A673 (cell line): ENCODE measurements around the gene SIAH3. TPM values are rescaled to one million over a fixed set of nuclear protein-coding genes. Genes with fewer than 3 reads are reported as not detected.

Experiments
- BruUV-seq: library from RNA; stranded (reverse); fragments of 400-500 nt; replicated peaks from 2 replicates; lab custom pipeline; 2021; lab: Mats Ljungman, UMichigan
- CTCF ChIA-PET: fragments of 300-600 bp; sonication (Branson Sonifier 250); formaldehyde crosslinking; loops from one replicate; lab custom pipeline; 2022; ENCODE audit warnings: antibody characterized with exemption; lab: Charles Lee
- POLR2A ChIA-PET: fragments of 300-600 bp; sonication (Branson Sonifier 250); formaldehyde crosslinking; loops from one replicate; lab custom pipeline; 2022; ENCODE audit warnings: antibody characterized with exemption; ENCODE audit not compliant: low non-redundant PET; lab: Charles Lee
- DNase-seq: peaks from one replicate; pipeline ENCODE4 v3.0.0-alpha.2; 2015; ENCODE audit warnings: low spot score
- H3K27ac ChIP-seq: fragments of 200-600 bp; sonication (generic); 2 replicates; pipeline ENCODE4 v1.5.1; 2016; ENCODE audit warnings: mixed run types, low read depth, mild to moderate bottlenecking, mixed read lengths, antibody characterized with exemption, low read length; ENCODE audit not compliant: poor library complexity, severe bottlenecking
- H3K27me3 ChIP-seq: fragments of 200-600 bp; sonication (generic); replicated peaks from 2 replicates; pipeline ENCODE4 v1.6.1; 2017; ENCODE audit warnings: mixed run types, low read depth, mild to moderate bottlenecking, mixed read lengths, antibody characterized with exemption, low read length; ENCODE audit not compliant: insufficient read depth, poor library complexity
- H3K36me3 ChIP-seq: fragments of 200-600 bp; sonication (generic); 2 replicates; pipeline ENCODE4 v1.6.1; 2016; ENCODE audit warnings: mixed run types, mild to moderate bottlenecking, mixed read lengths, antibody characterized with exemption, low read length; ENCODE audit not compliant: insufficient read depth, poor library complexity, severe bottlenecking
- H3K4me1 ChIP-seq: fragments of 200-600 bp; sonication (generic); 2 replicates; pipeline ENCODE4 v1.6.1; 2017; ENCODE audit warnings: mixed run types, mild to moderate bottlenecking, mixed read lengths, antibody characterized with exemption, low read length; ENCODE audit not compliant: insufficient read depth, poor library complexity, severe bottlenecking
- H3K4me3 ChIP-seq: fragments of 200-600 bp; sonication (generic); 2 replicates; pipeline ENCODE4 v1.5.1; 2016; ENCODE audit warnings: low read depth, mixed run types, mild to moderate bottlenecking, mixed read lengths, low read length; ENCODE audit not compliant: poor library complexity, severe bottlenecking
- H3K9me3 ChIP-seq: fragments of 200-600 bp; sonication (generic); 2 replicates; pipeline ENCODE4 v1.6.1; 2016; ENCODE audit warnings: mixed run types, low read depth, mild to moderate bottlenecking, mixed read lengths, antibody characterized with exemption, low read length; ENCODE audit not compliant: poor library complexity, severe bottlenecking
- CTCF ChIP-seq: fragments of 300-800, 200-600 bp; sonication (generic); conservative IDR thresholded peaks from 2 replicates; pipeline ENCODE4 v1.5.1; 2017; ENCODE audit warnings: low read depth, mild to moderate bottlenecking, antibody characterized with exemption, low read length, moderate library complexity, mixed read lengths
- EZH2 ChIP-seq: fragments of 200-600 bp; sonication (generic); IDR thresholded peaks from 2 replicates; pipeline ENCODE4 v1.6.1; 2017; ENCODE audit warnings: borderline replicate concordance, low read depth, mild to moderate bottlenecking, mixed read lengths, antibody characterized with exemption, low read length; ENCODE audit not compliant: poor library complexity, severe bottlenecking
- intact Hi-C: fragments of 100-400 bp; cut with micrococcal nuclease; formaldehyde crosslinking; loops from one replicate; pipeline ENCODE4 v1.10.0; 2022; ENCODE audit not compliant: unreplicated experiment
- total RNA-seq: library from RNA; stranded (reverse); gene quantifications from 2 replicates; pipeline ENCODE4 v1.2.3, GENCODE V29; 2021

SIAH3 gene
- total RNA-seq, 1 experiment from 2014 or later: 4.6 TPM

DNA sequence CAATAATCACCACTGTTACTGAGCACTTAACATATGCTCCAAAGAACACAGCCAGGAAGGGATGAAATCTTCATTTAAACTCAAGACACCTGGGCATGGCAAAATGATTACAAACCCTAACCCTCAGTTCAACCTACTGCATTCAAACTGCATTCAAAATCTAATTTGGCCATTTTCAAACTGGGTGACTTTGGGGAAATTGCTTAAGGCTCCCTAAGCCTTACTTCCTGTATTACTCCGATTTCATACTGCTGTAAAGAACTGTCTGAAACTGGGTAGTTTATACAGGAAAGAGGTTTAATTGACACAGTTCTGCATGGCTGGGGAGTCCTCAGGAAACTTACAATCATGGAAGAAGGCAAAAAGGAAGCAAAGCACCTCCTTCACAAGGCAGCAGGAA, 99.0 kb downstream of the SIAH3 start:
- TF ChIP-seq EZH2: no peak
- TF ChIP-seq CTCF: no peak
- peaks cover 3% of the 10 kb centered on the region for H3K9me3 ChIP-seq
- H3K36me3 ChIP-seq: no peaks in the 10 kb centered on the region
- H3K4me3 ChIP-seq: no peak overlapping the region
- peaks cover 32% of the 10 kb centered on the region for H3K4me1 ChIP-seq
- CTCF ChIA-PET: no interaction called here
- POLR2A ChIA-PET: no interaction called here
- intact Hi-C loops: no loop called here
- no peaks in the 10 kb centered on the region for H3K27me3 ChIP-seq
- H3K27ac ChIP-seq: peak overlapping the region; percentile 41
- BruUV-seq: no TSS peak
- peak; percentile 79 for DNase-seq

DNA sequence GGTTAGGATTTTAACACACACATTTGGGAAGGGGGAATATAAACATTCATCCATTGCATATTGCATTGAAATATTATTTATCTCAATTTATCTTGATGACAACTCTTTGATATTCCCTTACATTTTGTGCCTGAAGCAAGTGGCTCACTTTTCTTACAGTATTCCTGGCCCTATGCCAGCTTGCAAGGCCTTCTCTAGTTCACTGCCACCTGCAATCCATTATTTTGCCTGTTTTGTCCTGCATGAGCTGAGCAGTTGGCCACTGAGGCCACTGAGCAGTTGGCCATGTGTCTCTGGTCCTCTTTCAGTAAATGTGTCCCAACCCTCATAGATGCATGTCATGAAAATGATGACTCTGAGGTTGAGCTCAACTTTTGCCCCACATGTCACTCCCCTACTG, 99.7 kb downstream of the SIAH3 start:
- CTCF ChIA-PET: no interaction called here
- no peaks in the 10 kb centered on the region for H3K36me3 ChIP-seq
- no peaks in the 10 kb centered on the region for H3K27me3 ChIP-seq
- intact Hi-C loops: no loop called here
- no peak overlapping the region for H3K4me3 ChIP-seq
- H3K27ac ChIP-seq: peak overlapping the region; percentile 41
- POLR2A ChIA-PET: no interaction called here
- peak; percentile 22 for DNase-seq
- BruUV-seq: no TSS peak
- H3K9me3 ChIP-seq: no peaks in the 10 kb centered on the region
- TF ChIP-seq EZH2 (no peak), CTCF (no peak)
- peaks cover 32% of the 10 kb centered on the region for H3K4me1 ChIP-seq

GRCh38 chr13:45750566-45750965, 101.0 kb downstream of the SIAH3 start:
- CTCF ChIA-PET: no interaction called here
- POLR2A ChIA-PET: no interaction called here

More at GRCh38 chr13:45750566-45750965, 101.0 kb downstream of the SIAH3 start:
- BruUV-seq: no TSS peak
- no peak overlapping the region for H3K4me3 ChIP-seq
- no peaks in the 10 kb centered on the region for H3K9me3 ChIP-seq
- intact Hi-C loops: no loop called here
- no peak overlapping the region for H3K27ac ChIP-seq
- DNase-seq: no peak
- no peaks in the 10 kb centered on the region for H3K27me3 ChIP-seq
- H3K4me1 ChIP-seq: peaks cover 32% of the 10 kb centered on the region
- no peaks in the 10 kb centered on the region for H3K36me3 ChIP-seq
- TF ChIP-seq EZH2 (no peak), CTCF (no peak)
